ENCODE measurements around the gene ABHD16A. TPM values are rescaled to one million over a fixed set of nuclear protein-coding genes. Genes with fewer than 3 reads are reported as not detected.

The ABHD16A gene
- 41.3 and 48.9 TPM in 2 replicates for total RNA-seq
- 60.1 and 60.3 TPM in 2 replicates for polyA plus RNA-seq
- 42.2 and 43.2 TPM in 2 replicates for polyA plus RNA-seq (2011; cell fraction: cytosol; rRNA removed)
- polyA plus RNA-seq (2011; cell fraction: nucleus; rRNA removed), result 140 and 162 TPM in 2 replicates
- 31.1 and 32.2 TPM in 2 replicates for polyA plus RNA-seq (2012)
- 70.6 and 88.1 TPM in 2 replicates for polyA minus RNA-seq
- polyA minus RNA-seq (2011; cell fraction: cytosol; rRNA and poly(A)+ RNA removed), result 20.5 TPM
- 30.1 and 30.6 TPM in 2 replicates for polyA minus RNA-seq (2011; cell fraction: nucleus; rRNA and poly(A)+ RNA removed)
- percentile 67 among the genes with signal in this experiment for Bru-seq, nascent RNA
- percentile 72 among the genes with signal in this experiment for BruChase-seq, experiment 1, labeled RNA remaining after a 6-hour chase
- percentile 63 among the genes with signal in this experiment for BruChase-seq, experiment 2, labeled RNA remaining after a 2-hour chase
- long read RNA-seq, transcript ABHD16A-201 (20 exons, 2,103 nt), result major isoform, 87 of 123 reads
- long read RNA-seq, partial matches to known transcripts, result 11 of 123 reads
- long read RNA-seq, other reads (novel, unspliced or antisense), result 22 of 123 reads

GRCh38 chr6:31702819-31703716 lies at the start of gene ABHD16A:
Gene ABHD16A, minus strand, starts transcription at chr6:31703324. Its CDS starts 43 bp downstream, at chr6:31703281.
- CTCF ChIA-PET, result interaction anchor here (1.0 to 1.9 kb wide), 12 partner anchors 8 to 128 kb away, joined by 3 to 9 read pairs (median 6); partner anchors contain the start of genes DDAH2, LSM2, LY6G5C and LY6G6D
- peak within 1 kb of the TSS; percentile 59 to 80 (median 74) for H3K4me3 ChIP-seq (replicated peaks in 1 of 3; ENCODE audit: insufficient read depth in 1 of 3, low read depth in 1 of 3, low read length in 3 of 3)
- POLR2A ChIA-PET, result interaction anchor here (0.7 to 1.2 kb wide), 6 partner anchors 8 to 124 kb away, joined by 3 to 6 read pairs (median 4); partner anchors contain the start of genes DDAH2, GPANK1, HSPA1B and MSH5
- DNase-seq (ENCODE audit: low read depth, low spot score), result peak; percentile 99
- H3K36me3 ChIP-seq (ENCODE audit: control insufficient read depth in 2 of 2, extremely low read depth in 1 of 2, insufficient read depth in 2 of 2, low read length in 2 of 2), result no peaks in the 10 kb centered on the region
- dilution Hi-C loops (cut with MboI; ENCODE audit: extremely low pct_ligation_motif_present, low sequenced_read_pairs), result no loop called here
- H3K4me1 ChIP-seq (ENCODE audit: control insufficient read depth, extremely low read depth, insufficient read depth, low read length), result peaks cover 11% of the 10 kb centered on the region
- peak within 1 kb of the TSS; percentile 76 for H2AFZ ChIP-seq (ENCODE audit: low read depth, low read length)
- peak within 1 kb of the TSS; percentile 90 for H3K9ac ChIP-seq (replicated peaks; ENCODE audit: extremely low read depth, insufficient read depth, low read length)
- peak within 1 kb of the TSS; percentile 81 for H3K4me2 ChIP-seq (ENCODE audit: insufficient read depth, low read length)
- H3K9me3 ChIP-seq (replicated peaks; ENCODE audit: control insufficient read depth, insufficient read depth, low read length), result no peaks in the 10 kb centered on the region
- intact Hi-C loops (cut with micrococcal nuclease), result loop anchor here (1.0 to 2.0 kb wide), 7 partner anchors 22 to 124 kb away; partner anchors contain the start of genes BAG6, HSPA1B, LY6G5C and PRRC2A
- H3K79me2 ChIP-seq (ENCODE audit: control insufficient read depth, insufficient read depth, low read length), result peaks cover 21% of the 10 kb centered on the region
- peak within 1 kb of the TSS; percentile 77 for H3K27ac ChIP-seq (ENCODE audit: insufficient read depth, low read depth, low read length)
- H3K9me1 ChIP-seq (replicated peaks; ENCODE audit: control insufficient read depth, extremely low read depth, insufficient read depth, low read length), result no peaks in the 10 kb centered on the region
- FAIRE-seq, result peak; percentile 100
- no peaks in the 10 kb centered on the region for H4K20me1 ChIP-seq (replicated peaks; ENCODE audit: control insufficient read depth, extremely low read depth, insufficient read depth, low read length)
- no peaks in the 10 kb centered on the region for H3K27me3 ChIP-seq (ENCODE audit: control insufficient read depth in 2 of 2, insufficient read depth in 2 of 2, low read length in 2 of 2)
- TF ChIP-seq CTCF (IDR thresholded peaks at IDR 0.05; ENCODE audit: extremely low read depth in 1 of 2, insufficient read depth in 1 of 2, low read depth in 1 of 2, low read length in 2 of 2), result peak in 1 of 2 donors; percentile 3
- TF ChIP-seq EZH2 (IDR thresholded peaks at IDR 0.05; ENCODE audit: borderline replicate concordance, low read depth, low read length, severe bottlenecking), result no peak
- TF ChIP-seq FOS (IDR thresholded peaks at IDR 0.05; ENCODE audit: borderline replicate concordance, insufficient read depth, low read length), result no peak
- peak; percentile 7 for TF ChIP-seq MAX (IDR thresholded peaks at IDR 0.05; ENCODE audit: insufficient read depth, insufficient read length)
- TF ChIP-seq POLR2A (IDR thresholded peaks at IDR 0.05; ENCODE audit: low read depth, low read length), result peak; percentile 97
- peak; percentile 90 for TF ChIP-seq POLR2AphosphoS5 (IDR thresholded peaks at IDR 0.05; ENCODE audit: insufficient read depth, low read depth, low read length)
- TSS peak; percentile 80 for BruUV-seq (replicated peaks)
